GM23338 (cell line): ENCODE data around the gene TMEM239. TPM values are rescaled to one million over a fixed set of nuclear protein-coding genes. Genes with fewer than 3 reads are reported as not detected.
"Not testable (repeated sequence)": the region's sequence is repeated elsewhere in the genome, so short reads cannot be mapped to it uniquely, and the experiment has no call there.

ENCODE experiments used
- ATAC-seq: fragments of 200-7000 bp; cut with Tn5 transposase; 3 replicates; pipeline ENCODE4 v1.9.1; 2020
- DNase-seq: peaks from one replicate; pipeline ENCODE4 v3.0.0-alpha.2; 2015; ENCODE audit warnings: low spot score
- H2AFZ ChIP-seq: fragments of 200-600 bp; sonication (generic); 2 replicates; pipeline ENCODE4 v1.8.0; 2016; ENCODE audit warnings: antibody characterized with exemption, mild to moderate bottlenecking, moderate library complexity
- H3F3A ChIP-seq: fragments of 200-600 bp; sonication (generic); replicated peaks from 2 replicates; pipeline ENCODE4 v1.8.0; 2017; ENCODE audit warnings: antibody characterized with exemption, mixed run types, low read depth
- H3K27ac ChIP-seq: fragments of 200-600 bp; sonication (generic); 2 replicates; pipeline ENCODE4 v1.6.1; 2016; ENCODE audit warnings: low read depth
- H3K27me3 ChIP-seq: fragments of 200-600 bp; sonication (generic); 2 replicates; pipeline ENCODE4 v1.8.0; 2016; ENCODE audit warnings: mild to moderate bottlenecking, mixed run types, moderate library complexity; ENCODE audit not compliant: insufficient read depth
- H3K36me3 ChIP-seq: fragments of 200-600 bp; sonication (generic); 2 replicates; pipeline ENCODE4 v1.8.0; 2016; ENCODE audit warnings: mild to moderate bottlenecking; ENCODE audit not compliant: insufficient read depth
- H3K4me1 ChIP-seq: fragments of 200-600 bp; sonication (generic); 2 replicates; pipeline ENCODE4 v1.8.0; 2016; ENCODE audit warnings: mild to moderate bottlenecking, moderate library complexity; ENCODE audit not compliant: insufficient read depth
- H3K4me2 ChIP-seq: fragments of 200-600 bp; sonication (generic); 2 replicates; pipeline ENCODE4 v1.7.1; 2017; ENCODE audit warnings: mixed run types
- H3K4me3 ChIP-seq: fragments of 200-600 bp; sonication (generic); 2 replicates; pipeline ENCODE4 v1.6.1; 2016; ENCODE audit warnings: mixed run types
- H3K79me2 ChIP-seq: fragments of 200-600 bp; sonication (generic); replicated peaks from 2 replicates; pipeline ENCODE4 v1.8.0; 2017; ENCODE audit warnings: mild to moderate bottlenecking; ENCODE audit not compliant: insufficient read depth
- H3K9me2 ChIP-seq: fragments of 200-600 bp; sonication (generic); 2 replicates; pipeline ENCODE4 v1.8.0; 2017; ENCODE audit not compliant: insufficient read depth
- H4K20me1 ChIP-seq: fragments of 200-600 bp; sonication (generic); replicated peaks from 2 replicates; pipeline ENCODE4 v1.8.0; 2017; ENCODE audit warnings: mild to moderate bottlenecking; ENCODE audit not compliant: insufficient read depth
- H3K27ac Mint-ChIP-seq: 2 replicates; pipeline ENCODE4 v1.8.0; 2020; ENCODE audit warnings: inconsistent platforms, mild to moderate bottlenecking, moderate library complexity, mixed read lengths
- H3K27me3 Mint-ChIP-seq: 3 replicates; pipeline ENCODE4 v1.8.0; 2022; ENCODE audit warnings: low read depth, mild to moderate bottlenecking, moderate library complexity, mixed read lengths, inconsistent platforms; ENCODE audit not compliant: insufficient read depth, poor library complexity
- H3K36me3 Mint-ChIP-seq: 3 replicates; pipeline ENCODE4 v1.8.0; 2021; ENCODE audit warnings: low read depth, mild to moderate bottlenecking, inconsistent platforms, moderate library complexity, mixed read lengths
- H3K4me1 Mint-ChIP-seq: 3 replicates; pipeline ENCODE4 v1.8.0; 2020; ENCODE audit warnings: mild to moderate bottlenecking, inconsistent platforms, mixed read lengths
- H3K4me3 Mint-ChIP-seq: 3 replicates; pipeline ENCODE4 v1.8.0; 2021; ENCODE audit warnings: moderate library complexity, mild to moderate bottlenecking, inconsistent platforms, mixed read lengths
- H3K9me3 Mint-ChIP-seq: 3 replicates; pipeline ENCODE4 v1.8.0; 2020; ENCODE audit warnings: moderate library complexity, mild to moderate bottlenecking, inconsistent platforms, mixed read lengths
- JUNB ChIP-seq: IDR thresholded peaks from one replicate; pipeline ENCODE4 v1.6.1; 2016; ENCODE audit warnings: antibody characterized with exemption; ENCODE audit not compliant: unreplicated experiment
- NANOG ChIP-seq: IDR thresholded peaks from 2 replicates; pipeline ENCODE4 v1.6.1; 2016; ENCODE audit warnings: antibody characterized with exemption, borderline replicate concordance
- POLR2AphosphoS5 ChIP-seq: IDR thresholded peaks from 2 replicates; pipeline ENCODE4 v1.6.1; 2016; ENCODE audit warnings: antibody characterized with exemption, low read depth
- ZNF331 ChIP-seq: fragments of 250-450 bp; sonication (Bioruptor Pico); IDR thresholded peaks from 2 replicates; pipeline ENCODE4 v1.5.0; 2020; ENCODE audit warnings: low read depth, mild to moderate bottlenecking, moderate library complexity
- polyA plus RNA-seq: library from polyadenylated mRNA; unstranded; fragments of >200 nt; fragmentation: Nextera tagmentation; extraction: Ambion mirVana; gene quantifications from 2 replicates; pipeline ENCODE4 v1.2.1, GENCODE V29; 2016
- total RNA-seq: library from RNA; depleted of rRNA; stranded (reverse); fragments of >200 nt; shearing (Covaris generic); gene quantifications from 2 replicates; pipeline ENCODE4 v1.2.3, GENCODE V29; 2014
- TF ChIP-seq, protein P1 (sequence below): IDR thresholded peaks from one replicate; pipeline ENCODE4 v1.6.1; 2018; ENCODE audit warnings: antibody characterized with exemption; ENCODE audit not compliant: unreplicated experiment
- TF ChIP-seq, protein P2 (sequence below): IDR thresholded peaks from 2 replicates; pipeline ENCODE4 v1.6.1; 2016; ENCODE audit warnings: antibody characterized with exemption

Gene TMEM239
- total and polyA plus RNA-seq, 2 experiments from 2014 or later, result not detected

DNA sequence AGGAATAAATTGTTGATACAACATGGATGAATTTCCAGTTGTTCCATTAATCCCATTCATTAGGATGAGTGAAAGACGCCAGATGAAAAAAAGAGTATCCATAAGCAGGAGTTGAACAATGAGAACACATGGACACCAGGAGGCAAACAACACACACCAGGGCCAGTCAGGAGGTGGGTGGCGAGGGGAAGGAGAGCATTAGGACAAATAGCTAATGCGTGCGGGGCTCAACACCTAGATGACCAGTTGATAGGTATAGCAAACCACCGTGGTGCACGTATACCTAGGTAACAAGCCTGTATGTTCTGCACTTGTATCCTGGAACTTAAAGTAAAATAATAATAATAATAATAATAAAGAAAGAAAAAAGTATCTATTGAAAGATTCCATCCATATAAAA lies 13.2 kb downstream of the TMEM239 start (continued):
- TF ChIP-seq, protein P1, sequence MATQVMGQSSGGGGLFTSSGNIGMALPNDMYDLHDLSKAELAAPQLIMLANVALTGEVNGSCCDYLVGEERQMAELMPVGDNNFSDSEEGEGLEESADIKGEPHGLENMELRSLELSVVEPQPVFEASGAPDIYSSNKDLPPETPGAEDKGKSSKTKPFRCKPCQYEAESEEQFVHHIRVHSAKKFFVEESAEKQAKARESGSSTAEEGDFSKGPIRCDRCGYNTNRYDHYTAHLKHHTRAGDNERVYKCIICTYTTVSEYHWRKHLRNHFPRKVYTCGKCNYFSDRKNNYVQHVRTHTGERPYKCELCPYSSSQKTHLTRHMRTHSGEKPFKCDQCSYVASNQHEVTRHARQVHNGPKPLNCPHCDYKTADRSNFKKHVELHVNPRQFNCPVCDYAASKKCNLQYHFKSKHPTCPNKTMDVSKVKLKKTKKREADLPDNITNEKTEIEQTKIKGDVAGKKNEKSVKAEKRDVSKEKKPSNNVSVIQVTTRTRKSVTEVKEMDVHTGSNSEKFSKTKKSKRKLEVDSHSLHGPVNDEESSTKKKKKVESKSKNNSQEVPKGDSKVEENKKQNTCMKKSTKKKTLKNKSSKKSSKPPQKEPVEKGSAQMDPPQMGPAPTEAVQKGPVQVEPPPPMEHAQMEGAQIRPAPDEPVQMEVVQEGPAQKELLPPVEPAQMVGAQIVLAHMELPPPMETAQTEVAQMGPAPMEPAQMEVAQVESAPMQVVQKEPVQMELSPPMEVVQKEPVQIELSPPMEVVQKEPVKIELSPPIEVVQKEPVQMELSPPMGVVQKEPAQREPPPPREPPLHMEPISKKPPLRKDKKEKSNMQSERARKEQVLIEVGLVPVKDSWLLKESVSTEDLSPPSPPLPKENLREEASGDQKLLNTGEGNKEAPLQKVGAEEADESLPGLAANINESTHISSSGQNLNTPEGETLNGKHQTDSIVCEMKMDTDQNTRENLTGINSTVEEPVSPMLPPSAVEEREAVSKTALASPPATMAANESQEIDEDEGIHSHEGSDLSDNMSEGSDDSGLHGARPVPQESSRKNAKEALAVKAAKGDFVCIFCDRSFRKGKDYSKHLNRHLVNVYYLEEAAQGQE, result no peak

DNA sequence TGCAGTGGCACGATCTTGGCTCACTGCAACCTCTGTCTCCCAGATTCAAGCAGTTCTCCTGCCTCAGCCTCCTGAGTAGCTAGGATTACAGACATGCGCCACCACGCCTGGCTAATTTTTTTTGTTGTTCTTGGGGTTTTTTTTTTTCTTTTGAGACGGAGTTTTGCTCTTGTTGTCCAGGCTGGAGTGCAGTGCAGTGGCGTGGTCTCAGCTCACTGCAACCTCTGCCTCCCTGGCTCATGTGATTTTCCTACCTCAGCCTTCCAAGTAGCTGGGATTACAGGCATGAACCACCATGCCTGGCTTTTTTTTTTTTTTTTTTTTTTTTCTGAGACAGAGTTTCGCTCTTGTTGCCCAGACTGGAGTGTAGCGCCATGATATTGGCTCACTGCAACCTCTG lies 15.0 kb downstream of the TMEM239 start:
- not testable (repeated sequence) for H3F3A ChIP-seq, DNase-seq, H3K4me1 Mint-ChIP-seq, H3K27me3 Mint-ChIP-seq, H3K27ac Mint-ChIP-seq, H3K9me2 ChIP-seq, H2AFZ ChIP-seq, H3K4me1 ChIP-seq, H3K4me3 ChIP-seq, ATAC-seq, H3K9me3 Mint-ChIP-seq, H3K79me2 ChIP-seq, H3K4me3 Mint-ChIP-seq, H3K36me3 Mint-ChIP-seq, H3K4me2 ChIP-seq, H3K36me3 ChIP-seq, H3K27ac ChIP-seq, H4K20me1 ChIP-seq
- H3K27me3 ChIP-seq, result peaks cover 29% of the 10 kb centered on the region

DNA sequence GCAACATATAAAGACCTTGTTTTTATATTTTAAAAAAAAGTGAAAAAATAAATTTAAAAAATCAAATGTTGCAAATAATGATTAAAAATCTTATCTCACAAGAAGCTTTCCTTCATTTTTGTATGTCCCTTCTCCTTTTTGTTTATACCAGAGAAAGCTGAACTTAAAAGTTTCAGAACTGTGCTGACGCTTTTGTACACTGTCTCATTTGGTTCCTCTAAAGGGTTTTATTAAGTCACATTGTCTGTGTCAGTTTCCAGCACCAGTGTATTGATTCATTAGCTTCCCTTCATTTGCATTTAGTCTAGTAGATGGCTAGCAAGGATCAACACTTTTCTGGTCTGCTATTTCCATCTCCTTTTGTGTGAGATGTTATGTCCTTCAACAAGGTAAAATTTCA lies 17.6 kb downstream of the TMEM239 start:
- no peaks in the 10 kb centered on the region for H3K36me3 ChIP-seq
- H3K4me3 Mint-ChIP-seq, result no peak overlapping the region
- TF ChIP-seq JUNB, result no peak
- TF ChIP-seq NANOG, result no peak
- TF ChIP-seq POLR2AphosphoS5, result no peak
- no peak for TF ChIP-seq ZNF331 (CRISPR knock-in tag)
- TF ChIP-seq, protein P2, sequence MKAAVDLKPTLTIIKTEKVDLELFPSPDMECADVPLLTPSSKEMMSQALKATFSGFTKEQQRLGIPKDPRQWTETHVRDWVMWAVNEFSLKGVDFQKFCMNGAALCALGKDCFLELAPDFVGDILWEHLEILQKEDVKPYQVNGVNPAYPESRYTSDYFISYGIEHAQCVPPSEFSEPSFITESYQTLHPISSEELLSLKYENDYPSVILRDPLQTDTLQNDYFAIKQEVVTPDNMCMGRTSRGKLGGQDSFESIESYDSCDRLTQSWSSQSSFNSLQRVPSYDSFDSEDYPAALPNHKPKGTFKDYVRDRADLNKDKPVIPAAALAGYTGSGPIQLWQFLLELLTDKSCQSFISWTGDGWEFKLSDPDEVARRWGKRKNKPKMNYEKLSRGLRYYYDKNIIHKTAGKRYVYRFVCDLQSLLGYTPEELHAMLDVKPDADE, result no peak
- TF ChIP-seq, protein P1, result no peak
- no peaks in the 10 kb centered on the region; the same call in 2 of the 3 replicates for H3K4me1 Mint-ChIP-seq
- H3K9me3 Mint-ChIP-seq, result no peaks in the 10 kb centered on the region
- DNase-seq, result no peak
- no peak overlapping the region for H3K4me3 ChIP-seq
- no peaks in the 10 kb centered on the region for H3K4me1 ChIP-seq
- no peak overlapping the region for H2AFZ ChIP-seq
- H3K27me3 Mint-ChIP-seq, result peaks cover 9% of the 10 kb centered on the region
- no peaks in the 10 kb centered on the region for H3F3A ChIP-seq
- no peak overlapping the region for H3K4me2 ChIP-seq
- no peak overlapping the region for H3K27ac ChIP-seq
- no peaks in the 10 kb centered on the region for H3K9me2 ChIP-seq
- H3K27ac Mint-ChIP-seq, result no peak overlapping the region
- no peak for ATAC-seq
- no peaks in the 10 kb centered on the region for H4K20me1 ChIP-seq
- no peaks in the 10 kb centered on the region; the same call in 1 of the 3 replicates for H3K36me3 Mint-ChIP-seq
- no peaks in the 10 kb centered on the region for H3K79me2 ChIP-seq
- H3K27me3 ChIP-seq, result peaks cover 6% of the 10 kb centered on the region; the same call in 1 of the 2 replicates
